ENCODE results near the gene EEF1AKMT3. TPM values are rescaled to one million over a fixed set of nuclear protein-coding genes. Genes with fewer than 3 reads are reported as not detected.

The EEF1AKMT3 gene
- total RNA-seq, 2 experiments from 2014 or later, result 2.5 to 3.9 TPM

DNA sequence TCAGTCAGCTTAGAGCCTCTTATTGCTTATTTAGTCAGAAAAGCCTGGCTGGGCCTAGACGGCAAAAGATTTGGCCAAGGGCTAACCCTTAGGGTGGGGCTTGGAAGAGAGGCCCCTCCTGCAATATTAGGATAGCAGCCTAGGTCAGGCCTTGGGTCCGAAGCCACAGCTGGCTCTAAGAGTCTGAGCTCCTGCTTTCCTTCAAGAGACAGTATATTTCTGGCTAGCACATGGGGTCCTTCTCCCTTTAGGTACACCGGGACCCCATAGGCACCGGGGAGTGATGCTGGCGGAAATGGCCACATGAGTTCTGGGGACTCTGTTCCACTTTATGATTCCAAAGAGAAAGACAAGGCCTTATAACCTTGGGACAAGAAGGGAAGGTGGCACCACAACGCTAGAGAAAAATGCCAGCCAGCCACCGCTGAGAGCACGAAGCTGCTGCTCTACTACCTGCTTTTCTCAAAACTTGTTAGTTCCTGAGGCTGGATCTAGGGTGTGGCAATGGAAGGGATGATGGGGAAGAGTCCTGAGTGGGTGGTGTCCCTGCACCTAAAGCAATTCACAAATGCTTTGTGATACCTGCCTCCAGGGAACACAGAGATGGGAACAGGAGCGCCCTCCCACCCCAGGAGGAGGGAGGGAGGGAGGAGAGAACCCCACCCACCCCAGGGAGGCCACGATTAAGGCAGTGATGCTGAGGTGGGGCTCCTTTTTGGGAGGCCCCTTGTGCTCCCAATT lies 49.2 kb downstream of the EEF1AKMT3 start:
- Mint-ChIP-seq H3K4me3 (no peak overlapping the region), H3K27ac (no peak overlapping the region), H3K9me3 (ENCODE audit: low read depth) (no peaks in the 10 kb centered on the region), H3K27me3 (no peaks in the 10 kb centered on the region), H3K4me1 (no peaks in the 10 kb centered on the region), H3K36me3 (ENCODE audit: low read depth) (peaks cover 7% of the 10 kb centered on the region)
- no peak for DNase-seq
- intact Hi-C loops (cut with DNase I, micrococcal nuclease), result no loop called here
- ChIA-PET POLR2A (no interaction called here), CTCF (no interaction called here)
- ATAC-seq, result no peak

DNA sequence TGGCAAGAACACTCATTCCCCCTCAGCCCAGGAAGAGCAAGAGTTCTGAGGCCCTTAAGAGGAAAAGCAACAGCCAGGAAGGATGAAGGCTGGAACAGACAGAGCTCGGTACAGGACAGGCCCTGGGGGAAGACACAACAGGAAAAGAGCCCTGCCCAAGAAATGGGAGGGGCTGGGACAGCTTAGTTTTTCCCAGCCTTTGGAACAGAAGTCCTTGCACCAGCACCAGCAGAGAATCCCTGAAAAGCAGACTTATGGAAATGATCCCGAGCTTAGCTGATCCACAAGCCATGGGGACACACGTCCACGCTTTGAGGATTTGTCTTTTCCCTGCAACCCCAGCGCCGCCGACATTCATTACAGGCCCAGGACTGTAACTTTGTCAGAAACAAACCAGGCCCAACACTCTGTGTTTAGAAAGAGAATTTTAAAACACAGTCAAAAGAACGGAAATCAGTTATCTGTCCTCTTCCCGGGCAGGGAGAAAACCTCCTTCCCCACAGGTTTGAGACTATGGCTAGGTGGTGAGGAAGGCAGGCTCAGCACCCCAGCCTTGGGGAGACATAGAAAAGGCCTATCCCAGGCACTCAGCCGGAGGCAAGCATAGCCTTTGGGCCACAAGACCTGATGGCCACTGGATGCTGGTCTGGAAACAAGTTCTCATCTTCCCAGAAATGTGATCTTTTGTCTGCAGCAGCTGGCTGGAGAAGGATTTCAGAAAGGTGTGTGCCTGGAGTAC lies 50.1 kb downstream of the EEF1AKMT3 start:
- Mint-ChIP-seq H3K27ac (no peak overlapping the region), H3K9me3 (ENCODE audit: low read depth) (no peaks in the 10 kb centered on the region), H3K36me3 (ENCODE audit: low read depth) (peaks cover 7% of the 10 kb centered on the region), H3K27me3 (no peaks in the 10 kb centered on the region), H3K4me3 (no peak overlapping the region), H3K4me1 (no peaks in the 10 kb centered on the region)
- POLR2A ChIA-PET, result no interaction called here
- ATAC-seq, result no peak
- intact Hi-C loops (cut with DNase I, micrococcal nuclease), result no loop called here
- no peak for DNase-seq
- CTCF ChIA-PET, result interaction anchor here (0.7 to 1.1 kb wide), 2 partner anchors 9 to 812 kb away, joined by 3 to 5 read pairs; no protein-coding TSS in a partner anchor

DNA sequence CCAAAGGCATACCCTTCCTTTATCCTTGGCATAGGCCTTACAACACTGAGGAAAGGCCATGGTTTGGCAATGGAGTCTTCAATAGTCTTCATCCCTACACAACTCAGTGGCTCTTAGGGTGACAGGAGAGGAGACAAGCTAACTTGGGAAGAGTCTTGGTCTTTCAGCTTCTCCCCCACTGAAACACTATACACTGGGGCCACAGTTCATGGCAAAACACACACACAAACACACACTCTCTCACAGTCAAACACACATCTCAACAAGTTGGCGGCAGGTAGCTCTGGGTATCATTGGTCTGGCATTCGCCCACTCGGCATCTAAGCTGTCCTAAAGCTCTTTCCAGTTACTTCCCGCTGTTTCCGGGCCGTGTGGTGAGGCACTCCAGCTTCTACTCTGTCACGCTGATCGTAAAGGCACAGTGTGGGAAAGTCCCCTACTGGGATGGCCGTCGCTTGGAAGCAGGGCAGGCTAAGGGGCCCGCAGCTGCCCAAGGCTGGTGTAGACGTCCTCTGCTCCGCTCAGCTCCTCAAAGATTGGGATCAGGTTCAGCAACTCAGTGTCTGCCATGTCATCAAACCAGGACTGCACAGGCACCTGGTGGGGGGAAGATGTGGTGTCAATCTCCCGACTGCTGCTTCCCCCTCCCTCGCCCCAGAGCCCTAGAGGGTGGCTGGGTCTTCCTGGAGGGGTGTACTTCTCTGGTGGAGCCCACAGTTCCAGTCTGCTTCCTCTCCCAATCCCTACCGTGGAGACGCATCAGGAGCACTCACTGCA lies 50.9 kb downstream of the EEF1AKMT3 start:
- H3K36me3 Mint-ChIP-seq (ENCODE audit: low read depth), result peaks cover 10% of the 10 kb centered on the region
- H3K4me3 Mint-ChIP-seq, result no peak overlapping the region
- intact Hi-C loops (cut with DNase I, micrococcal nuclease), result no loop called here
- H3K27ac Mint-ChIP-seq, result no peak overlapping the region
- ChIA-PET POLR2A (interaction anchor here (0.6 kb wide), 1 partner anchor 32 kb away, joined by 7 read pairs; no protein-coding TSS in a partner anchor), CTCF (interaction anchor here (0.7 to 1.1 kb wide), 3 partner anchors 9 to 813 kb away, joined by 3 to 5 read pairs (median 3); no protein-coding TSS in a partner anchor)
- H3K27me3 Mint-ChIP-seq, result no peaks in the 10 kb centered on the region
- H3K9me3 Mint-ChIP-seq (ENCODE audit: low read depth), result no peaks in the 10 kb centered on the region
- no peaks in the 10 kb centered on the region for H3K4me1 Mint-ChIP-seq
- DNase-seq (no peak), ATAC-seq (no peak)

DNA sequence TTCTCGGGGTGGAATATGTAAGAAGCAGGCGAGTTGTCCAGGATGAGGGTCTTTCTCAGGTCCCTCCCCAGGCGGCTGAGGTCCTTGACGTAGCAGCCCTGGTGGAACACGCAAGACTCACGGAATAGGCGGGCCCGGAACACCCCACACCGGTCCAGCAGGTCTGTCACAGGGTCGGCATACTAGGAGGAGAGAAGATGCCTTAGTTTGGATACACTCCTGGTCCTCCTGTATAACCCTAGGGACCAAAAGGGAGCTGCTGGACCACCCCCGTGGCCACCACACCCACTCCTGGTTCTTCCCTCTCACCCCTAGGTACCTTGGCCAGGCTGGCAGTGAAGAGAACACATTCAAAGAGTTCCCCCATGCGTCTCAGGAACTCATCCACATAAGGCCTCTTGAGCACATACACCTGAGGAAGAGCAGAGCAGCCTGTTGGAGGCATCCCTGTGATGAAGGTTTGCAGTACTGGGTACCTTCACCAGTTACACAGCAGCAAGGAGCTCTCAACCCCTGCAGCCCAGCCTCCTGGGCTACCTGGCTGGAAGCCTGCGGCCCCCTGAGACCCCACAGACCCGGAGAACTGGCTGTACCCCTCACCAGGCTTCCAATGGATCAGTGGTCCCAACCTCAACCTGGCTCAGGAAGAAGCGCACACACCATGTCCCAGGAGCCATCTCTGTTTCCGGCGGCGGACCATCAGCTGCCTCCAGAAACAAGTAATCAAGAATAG lies 51.7 kb downstream of the EEF1AKMT3 start:
- ChIA-PET CTCF (interaction anchor here (0.7 to 1.6 kb wide), 5 partner anchors 21 to 151 kb away, joined by 3 to 4 read pairs (median 4); no protein-coding TSS in a partner anchor), POLR2A (interaction anchor here (0.6 kb wide), 1 partner anchor 33 kb away, joined by 7 read pairs; no protein-coding TSS in a partner anchor)
- Mint-ChIP-seq H3K9me3 (ENCODE audit: low read depth) (no peaks in the 10 kb centered on the region), H3K4me3 (no peak overlapping the region), H3K36me3 (ENCODE audit: low read depth) (peaks cover 16% of the 10 kb centered on the region), H3K27ac (no peak overlapping the region), H3K4me1 (peaks cover 3% of the 10 kb centered on the region), H3K27me3 (no peaks in the 10 kb centered on the region)
- no peak for ATAC-seq
- no peak for DNase-seq
- intact Hi-C loops (cut with DNase I, micrococcal nuclease), result no loop called here

DNA sequence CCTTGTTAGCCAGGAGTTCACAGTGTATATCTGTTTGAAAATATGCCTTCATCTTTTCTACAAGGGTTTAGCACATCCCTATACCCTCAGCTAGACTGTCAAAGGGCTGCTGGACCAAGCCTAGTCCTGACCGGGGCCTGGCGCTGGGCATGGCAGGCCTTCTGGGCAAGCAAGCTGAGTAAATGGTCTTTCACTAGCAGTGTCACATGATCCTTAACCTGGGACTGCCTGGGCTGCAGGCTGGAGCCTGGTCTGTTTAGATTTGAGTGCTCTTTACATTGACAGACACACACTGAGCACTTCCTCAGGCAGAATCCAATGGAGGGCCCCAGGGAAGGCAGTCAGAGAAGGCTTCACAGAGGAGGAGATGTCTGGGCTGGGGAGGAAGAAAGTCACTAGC lies 53.0 kb downstream of the EEF1AKMT3 start:
- CTCF ChIA-PET, result interaction anchor here (0.6 to 1.6 kb wide), 7 partner anchors 11 to 377 kb away, joined by 3 to 9 read pairs (median 3); no protein-coding TSS in a partner anchor
- DNase-seq (no peak), ATAC-seq (no peak)
- Mint-ChIP-seq H3K36me3 (ENCODE audit: low read depth) (peaks cover 17% of the 10 kb centered on the region), H3K27me3 (no peaks in the 10 kb centered on the region), H3K4me1 (peaks cover 14% of the 10 kb centered on the region), H3K4me3 (no peak overlapping the region), H3K9me3 (ENCODE audit: low read depth) (no peaks in the 10 kb centered on the region), H3K27ac (peak overlapping the region; percentile 35)
- POLR2A ChIA-PET, result no interaction called here
- intact Hi-C loops (cut with DNase I, micrococcal nuclease), result no loop called here

DNA sequence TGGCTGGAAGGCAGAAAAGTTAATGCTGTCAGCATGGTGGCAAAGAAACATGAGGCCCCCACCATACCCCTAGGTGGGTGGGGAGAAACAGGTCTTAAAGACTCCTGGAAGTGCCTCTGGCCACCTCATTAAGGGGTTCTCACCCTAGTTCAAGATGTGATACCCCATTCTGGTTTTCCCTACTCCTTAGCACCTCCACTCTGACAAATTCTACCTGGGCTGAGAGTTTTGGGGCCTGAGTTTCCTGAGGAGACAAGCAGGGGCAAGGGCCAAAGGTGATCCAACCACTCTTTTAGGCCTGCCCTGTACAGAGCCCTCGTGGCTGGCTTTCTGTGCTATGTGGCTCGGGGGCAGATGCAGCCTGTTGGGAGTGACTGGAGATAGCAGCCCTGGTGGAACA lies 54.0 kb downstream of the EEF1AKMT3 start:
- intact Hi-C loops (cut with DNase I, micrococcal nuclease), result no loop called here
- Mint-ChIP-seq H3K4me1 (peaks cover 16% of the 10 kb centered on the region), H3K9me3 (ENCODE audit: low read depth) (no peaks in the 10 kb centered on the region), H3K27ac (no peak overlapping the region), H3K27me3 (no peaks in the 10 kb centered on the region), H3K36me3 (ENCODE audit: low read depth) (peaks cover 17% of the 10 kb centered on the region), H3K4me3 (no peak overlapping the region)
- CTCF ChIA-PET, result interaction anchor here (1.4 kb wide), 1 partner anchor 72 kb away, joined by 3 read pairs; no protein-coding TSS in a partner anchor
- DNase-seq (no peak), ATAC-seq (no peak)
- POLR2A ChIA-PET, result no interaction called here

DNA sequence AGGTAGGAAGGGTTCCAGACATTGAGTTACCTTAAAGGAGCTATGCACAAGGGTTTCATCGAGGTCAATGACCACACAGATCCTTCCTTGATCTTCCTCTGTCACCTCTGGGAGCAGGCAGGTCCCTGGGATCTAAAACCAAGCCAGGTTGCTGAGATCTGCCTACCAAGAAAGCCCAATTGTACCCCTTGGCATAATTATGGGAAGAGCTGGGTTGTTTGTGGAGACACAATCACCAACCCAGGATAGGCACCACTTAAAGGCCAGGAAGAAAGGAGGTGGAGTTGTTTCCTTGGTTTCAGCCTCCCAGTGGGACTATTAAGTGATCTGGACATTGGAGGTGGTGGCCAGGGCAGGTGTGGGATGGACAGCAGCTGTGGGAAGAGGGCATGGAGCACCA lies 54.6 kb downstream of the EEF1AKMT3 start:
- ATAC-seq (no peak), DNase-seq (no peak)
- no peaks in the 10 kb centered on the region for H3K9me3 Mint-ChIP-seq (ENCODE audit: low read depth)
- CTCF ChIA-PET, result interaction anchor here (0.6 to 1.4 kb wide), 2 partner anchors 72 to 166 kb away, joined by 3 read pairs; no protein-coding TSS in a partner anchor
- peaks cover 22% of the 10 kb centered on the region for H3K4me1 Mint-ChIP-seq
- H3K4me3 Mint-ChIP-seq, result no peak overlapping the region
- POLR2A ChIA-PET, result no interaction called here
- H3K27me3 Mint-ChIP-seq, result no peaks in the 10 kb centered on the region
- intact Hi-C loops (cut with DNase I, micrococcal nuclease), result no loop called here
- no peak overlapping the region for H3K27ac Mint-ChIP-seq
- peaks cover 15% of the 10 kb centered on the region for H3K36me3 Mint-ChIP-seq (ENCODE audit: low read depth)

DNA sequence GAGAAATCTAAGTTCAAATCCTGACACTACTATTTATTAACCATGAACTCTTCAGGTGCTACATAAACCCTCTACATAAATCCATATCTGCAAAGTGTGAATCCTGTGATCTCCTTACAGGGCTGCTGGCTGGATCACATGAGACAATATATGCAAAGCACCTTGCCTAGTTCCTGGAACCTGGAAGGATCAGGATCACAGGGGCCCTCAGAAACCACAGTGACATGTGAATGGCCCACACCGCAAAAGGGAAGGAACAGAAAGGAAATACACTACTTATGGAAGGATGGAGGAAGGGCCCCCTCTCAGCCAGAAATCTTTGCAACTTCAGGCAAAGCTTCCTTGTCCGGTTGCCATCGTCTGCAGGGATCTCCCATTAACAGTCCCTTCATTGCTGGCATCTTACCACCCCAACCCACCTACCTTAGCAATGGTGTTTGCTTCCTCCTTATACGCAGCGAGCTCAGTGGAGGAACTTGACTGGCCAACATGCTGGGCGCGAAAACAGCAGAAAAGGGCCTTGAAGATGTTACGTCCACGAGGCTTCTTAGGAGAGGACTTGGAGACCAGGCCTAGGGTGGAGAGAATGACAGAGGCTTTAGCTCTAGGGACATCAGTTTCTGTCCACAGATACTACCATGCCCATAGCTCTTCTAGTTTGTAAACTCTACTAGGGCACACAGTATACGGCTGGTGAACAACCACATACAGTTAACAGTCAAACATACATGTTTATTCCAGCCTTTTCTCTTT lies 56.8 kb downstream of the EEF1AKMT3 start:
- Mint-ChIP-seq H3K27ac (peak overlapping the region; percentile 68), H3K36me3 (ENCODE audit: low read depth) (peaks cover 12% of the 10 kb centered on the region), H3K4me1 (peaks cover 44% of the 10 kb centered on the region), H3K9me3 (ENCODE audit: low read depth) (no peaks in the 10 kb centered on the region), H3K27me3 (no peaks in the 10 kb centered on the region), H3K4me3 (no peak overlapping the region)
- no peak for DNase-seq
- intact Hi-C loops (cut with DNase I, micrococcal nuclease), result no loop called here
- ChIA-PET POLR2A (interaction anchor here (1.1 kb wide), 1 partner anchor 10 kb away, joined by 3 read pairs; no protein-coding TSS in a partner anchor), CTCF (interaction anchor here (0.8 to 2.9 kb wide), 5 partner anchors 13 to 77 kb away, joined by 3 to 45 read pairs (median 3); no protein-coding TSS in a partner anchor)
- no peak for ATAC-seq

DNA sequence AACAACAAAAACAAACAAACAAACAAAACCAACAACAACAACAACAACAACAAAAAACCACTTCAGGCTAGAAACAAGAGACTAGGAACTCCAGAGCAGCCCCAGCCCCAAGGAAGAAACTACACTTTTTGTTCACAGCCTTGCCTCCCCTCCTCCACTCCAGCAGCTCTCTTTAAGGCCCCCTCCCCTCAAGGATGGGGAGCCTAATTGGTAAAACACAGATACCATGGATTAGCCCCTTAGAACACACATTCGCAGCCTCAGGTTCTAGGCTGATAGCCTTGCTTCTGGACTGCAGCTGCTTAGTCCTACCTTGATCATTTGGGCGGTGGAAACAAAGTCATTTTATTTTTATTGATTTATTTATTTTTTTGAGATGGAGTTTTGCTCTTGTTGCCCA lies 58.0 kb downstream of the EEF1AKMT3 start:
- DNase-seq (no peak), ATAC-seq (no peak)
- Mint-ChIP-seq H3K27ac (peak overlapping the region; percentile 67), H3K27me3 (no peaks in the 10 kb centered on the region), H3K9me3 (ENCODE audit: low read depth) (no peaks in the 10 kb centered on the region), H3K4me3 (no peak overlapping the region), H3K4me1 (peaks cover 51% of the 10 kb centered on the region), H3K36me3 (ENCODE audit: low read depth) (peaks cover 11% of the 10 kb centered on the region)
- intact Hi-C loops (cut with DNase I, micrococcal nuclease), result no loop called here
- POLR2A ChIA-PET, result interaction anchor here (0.6 kb wide), 1 partner anchor 73 kb away, joined by 4 read pairs; no protein-coding TSS in a partner anchor
- CTCF ChIA-PET, result interaction anchor here (0.7 to 2.9 kb wide), 7 partner anchors 12 to 76 kb away, joined by 3 to 45 read pairs (median 3); partner anchors contain the start of gene AVIL

All from activated CD4-positive, alpha-beta T cell treated with anti-CD3 and anti-CD28 coated beads for 36 hours (primary cell).